GM23338 (cell line): ENCODE measurements around the gene PRODH2. TPM values are rescaled to one million over a fixed set of nuclear protein-coding genes. Genes with fewer than 3 reads are reported as not detected.

Experiments used
- ATAC-seq: fragments of 200-7000 bp; cut with Tn5 transposase; 3 replicates; pipeline ENCODE4 v1.9.1; 2020
- DNase-seq: peaks from one replicate; pipeline ENCODE4 v3.0.0-alpha.2; 2015; ENCODE audit warnings: low spot score
- H2AFZ ChIP-seq: fragments of 200-600 bp; sonication (generic); 2 replicates; pipeline ENCODE4 v1.8.0; 2016; ENCODE audit warnings: antibody characterized with exemption, mild to moderate bottlenecking, moderate library complexity
- H3F3A ChIP-seq: fragments of 200-600 bp; sonication (generic); replicated peaks from 2 replicates; pipeline ENCODE4 v1.8.0; 2017; ENCODE audit warnings: antibody characterized with exemption, mixed run types, low read depth
- H3K27ac ChIP-seq: fragments of 200-600 bp; sonication (generic); 2 replicates; pipeline ENCODE4 v1.6.1; 2016; ENCODE audit warnings: low read depth
- H3K27me3 ChIP-seq: fragments of 200-600 bp; sonication (generic); 2 replicates; pipeline ENCODE4 v1.8.0; 2016; ENCODE audit warnings: mild to moderate bottlenecking, mixed run types, moderate library complexity; ENCODE audit not compliant: insufficient read depth
- H3K36me3 ChIP-seq: fragments of 200-600 bp; sonication (generic); 2 replicates; pipeline ENCODE4 v1.8.0; 2016; ENCODE audit warnings: mild to moderate bottlenecking; ENCODE audit not compliant: insufficient read depth
- H3K4me1 ChIP-seq: fragments of 200-600 bp; sonication (generic); 2 replicates; pipeline ENCODE4 v1.8.0; 2016; ENCODE audit warnings: mild to moderate bottlenecking, moderate library complexity; ENCODE audit not compliant: insufficient read depth
- H3K4me2 ChIP-seq: fragments of 200-600 bp; sonication (generic); 2 replicates; pipeline ENCODE4 v1.7.1; 2017; ENCODE audit warnings: mixed run types
- H3K4me3 ChIP-seq: fragments of 200-600 bp; sonication (generic); 2 replicates; pipeline ENCODE4 v1.6.1; 2016; ENCODE audit warnings: mixed run types
- H3K79me2 ChIP-seq: fragments of 200-600 bp; sonication (generic); replicated peaks from 2 replicates; pipeline ENCODE4 v1.8.0; 2017; ENCODE audit warnings: mild to moderate bottlenecking; ENCODE audit not compliant: insufficient read depth
- H3K9me2 ChIP-seq: fragments of 200-600 bp; sonication (generic); 2 replicates; pipeline ENCODE4 v1.8.0; 2017; ENCODE audit not compliant: insufficient read depth
- H4K20me1 ChIP-seq: fragments of 200-600 bp; sonication (generic); replicated peaks from 2 replicates; pipeline ENCODE4 v1.8.0; 2017; ENCODE audit warnings: mild to moderate bottlenecking; ENCODE audit not compliant: insufficient read depth
- H3K27ac Mint-ChIP-seq: 2 replicates; pipeline ENCODE4 v1.8.0; 2020; ENCODE audit warnings: inconsistent platforms, mild to moderate bottlenecking, moderate library complexity, mixed read lengths
- H3K27me3 Mint-ChIP-seq: 3 replicates; pipeline ENCODE4 v1.8.0; 2022; ENCODE audit warnings: low read depth, mild to moderate bottlenecking, moderate library complexity, mixed read lengths, inconsistent platforms; ENCODE audit not compliant: insufficient read depth, poor library complexity
- H3K36me3 Mint-ChIP-seq: 3 replicates; pipeline ENCODE4 v1.8.0; 2021; ENCODE audit warnings: low read depth, mild to moderate bottlenecking, inconsistent platforms, moderate library complexity, mixed read lengths
- H3K4me1 Mint-ChIP-seq: 3 replicates; pipeline ENCODE4 v1.8.0; 2020; ENCODE audit warnings: mild to moderate bottlenecking, inconsistent platforms, mixed read lengths
- H3K4me3 Mint-ChIP-seq: 3 replicates; pipeline ENCODE4 v1.8.0; 2021; ENCODE audit warnings: moderate library complexity, mild to moderate bottlenecking, inconsistent platforms, mixed read lengths
- H3K9me3 Mint-ChIP-seq: 3 replicates; pipeline ENCODE4 v1.8.0; 2020; ENCODE audit warnings: moderate library complexity, mild to moderate bottlenecking, inconsistent platforms, mixed read lengths
- CREB1 ChIP-seq: fragments of 250-450 bp; sonication (Bioruptor Pico); IDR thresholded peaks from 2 replicates; pipeline ENCODE4 v1.5.0; 2020; ENCODE audit warnings: low read depth, mild to moderate bottlenecking, moderate library complexity
- ETS1 ChIP-seq: IDR thresholded peaks from 2 replicates; pipeline ENCODE4 v1.6.1; 2016; ENCODE audit warnings: antibody characterized with exemption
- EZH2phosphoT487 ChIP-seq: fragments of 200-600 bp; sonication (generic); IDR thresholded peaks from one replicate; pipeline ENCODE4 v1.8.1; 2018; ENCODE audit warnings: antibody characterized with exemption; ENCODE audit not compliant: unreplicated experiment
- NANOG ChIP-seq: IDR thresholded peaks from 2 replicates; pipeline ENCODE4 v1.6.1; 2016; ENCODE audit warnings: antibody characterized with exemption, borderline replicate concordance
- POLR2AphosphoS5 ChIP-seq: IDR thresholded peaks from 2 replicates; pipeline ENCODE4 v1.6.1; 2016; ENCODE audit warnings: antibody characterized with exemption, low read depth
- REST ChIP-seq: IDR thresholded peaks from one replicate; pipeline ENCODE4 v1.6.1; 2018; ENCODE audit warnings: antibody characterized with exemption; ENCODE audit not compliant: unreplicated experiment
- STAT1 ChIP-seq: IDR thresholded peaks from one replicate; pipeline ENCODE4 v1.6.1; 2016; ENCODE audit warnings: antibody characterized with exemption; ENCODE audit not compliant: unreplicated experiment
- ZNF114 ChIP-seq: fragments of 250-450 bp; sonication (Bioruptor Pico); IDR thresholded peaks from 2 replicates; pipeline ENCODE4 v1.5.0; 2020; ENCODE audit warnings: mild to moderate bottlenecking, moderate library complexity
- polyA plus RNA-seq: library from polyadenylated mRNA; unstranded; fragments of >200 nt; fragmentation: Nextera tagmentation; extraction: Ambion mirVana; gene quantifications from 2 replicates; pipeline ENCODE4 v1.2.1, GENCODE V29; 2016
- total RNA-seq: library from RNA; depleted of rRNA; stranded (reverse); fragments of >200 nt; shearing (Covaris generic); gene quantifications from 2 replicates; pipeline ENCODE4 v1.2.3, GENCODE V29; 2014

PRODH2 gene
- total and polyA plus RNA-seq, 2 experiments from 2014 or later = not detected

GRCh38 chr19:35767288-35768081 lies 45.2 kb downstream of the PRODH2 start:
- H3K9me3 Mint-ChIP-seq = no peaks in the 10 kb centered on the region
- H3K4me2 ChIP-seq = peak overlapping the region; percentile 73
- H3K27ac ChIP-seq = no peak overlapping the region
- H3K27me3 ChIP-seq = no peaks in the 10 kb centered on the region; the same call in 1 of the 2 replicates
- H3K4me1 ChIP-seq = peaks cover 8% of the 10 kb centered on the region; the same call in 1 of the 2 replicates
- TF ChIP-seq POLR2AphosphoS5 = peak; percentile 40
- TF ChIP-seq ETS1 = no peak
- no peak for TF ChIP-seq STAT1
- TF ChIP-seq CREB1 (CRISPR knock-in tag) = no peak
- H3K4me3 ChIP-seq = peak overlapping the region; percentile 41; the same call in 1 of the 2 replicates
- H2AFZ ChIP-seq = no peak overlapping the region
- no peaks in the 10 kb centered on the region; the same call in none of the 2 replicates for H4K20me1 ChIP-seq
- peaks cover 4% of the 10 kb centered on the region for H3K27me3 Mint-ChIP-seq
- no peaks in the 10 kb centered on the region for H3K9me2 ChIP-seq
- peaks cover 19% of the 10 kb centered on the region for H3K36me3 Mint-ChIP-seq
- peak; percentile 95 for ATAC-seq
- H3F3A ChIP-seq = 0 out of 2 replicates have a peak, but pooled peaks cover 4% of the 10 kb centered on the region
- peaks cover 10% of the 10 kb centered on the region for H3K4me1 Mint-ChIP-seq
- no peak overlapping the region for H3K27ac Mint-ChIP-seq
- DNase-seq = peak; percentile 94
- H3K4me3 Mint-ChIP-seq = peak overlapping the region; percentile 57; the same call in 2 of the 3 replicates
- H3K36me3 ChIP-seq = no peaks in the 10 kb centered on the region
- H3K79me2 ChIP-seq = no peaks in the 10 kb centered on the region

- H3K36me3 ChIP-seq = no peaks in the 10 kb centered on the region
- H3K9me3 Mint-ChIP-seq = no peaks in the 10 kb centered on the region
- ATAC-seq (no peak), DNase-seq (no peak)
- H3K36me3 Mint-ChIP-seq = peaks cover 25% of the 10 kb centered on the region
- no peak overlapping the region for H3K27ac ChIP-seq
- no peaks in the 10 kb centered on the region; the same call in none of the 2 replicates for H4K20me1 ChIP-seq
- peaks cover 6% of the 10 kb centered on the region for H3K27me3 Mint-ChIP-seq
- H2AFZ ChIP-seq = no peak overlapping the region
- no peaks in the 10 kb centered on the region for H3K79me2 ChIP-seq
- no peak overlapping the region; the same call in 2 of the 3 replicates for H3K4me3 Mint-ChIP-seq
- H3K27ac Mint-ChIP-seq = no peak overlapping the region
- H3F3A ChIP-seq = 0 out of 2 replicates have a peak, but pooled peaks cover 4% of the 10 kb centered on the region
- no peak overlapping the region for H3K4me2 ChIP-seq
- no peaks in the 10 kb centered on the region for H3K9me2 ChIP-seq
- H3K4me3 ChIP-seq = no peak overlapping the region
- peaks cover 8% of the 10 kb centered on the region; the same call in 1 of the 2 replicates for H3K4me1 ChIP-seq
- no peaks in the 10 kb centered on the region for H3K27me3 ChIP-seq
- TF ChIP-seq POLR2AphosphoS5 (no peak), REST (no peak), ZNF114 (CRISPR knock-in tag) (no peak), ETS1 (no peak), NANOG (no peak), EZH2phosphoT487 (no peak), CREB1 (CRISPR knock-in tag) (no peak)
- peaks cover 10% of the 10 kb centered on the region for H3K4me1 Mint-ChIP-seq
Observed at GRCh38 chr19:35766571-35767104, 46.0 kb downstream of the PRODH2 start.
